Cortex of kidney (tissue), 1 donor: Measurements from ENCODE around the gene IQCF2.
"Not testable (repeated sequence)": the region's sequence is repeated elsewhere in the genome, so short reads cannot be mapped to it uniquely, and the experiment has no call there.

Experiments
- DNase-seq: peaks from one replicate; lab custom pipeline; 2025; lab: John Stamatoyannopoulos, UW

Gene IQCF2

DNA sequence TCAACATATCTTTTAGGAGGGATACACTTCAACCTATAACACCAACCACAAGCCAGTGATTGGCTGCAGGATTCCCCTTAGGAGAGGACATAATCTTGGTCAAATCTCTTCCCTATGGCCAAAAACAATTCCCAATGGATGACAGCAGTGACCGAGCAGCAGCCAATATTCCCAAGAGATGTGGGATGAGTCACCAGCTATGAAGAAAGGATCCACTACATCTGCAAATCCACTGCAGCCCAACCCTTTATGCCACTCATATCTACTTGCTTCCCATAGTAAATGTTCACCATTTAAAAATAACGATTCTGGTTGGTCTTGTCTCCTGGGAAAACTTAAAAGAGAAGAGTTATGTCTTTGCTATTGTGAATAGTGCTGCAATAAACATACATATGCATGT is 18.5 kb downstream of the IQCF2 start:
- DNase-seq = no peak

DNA sequence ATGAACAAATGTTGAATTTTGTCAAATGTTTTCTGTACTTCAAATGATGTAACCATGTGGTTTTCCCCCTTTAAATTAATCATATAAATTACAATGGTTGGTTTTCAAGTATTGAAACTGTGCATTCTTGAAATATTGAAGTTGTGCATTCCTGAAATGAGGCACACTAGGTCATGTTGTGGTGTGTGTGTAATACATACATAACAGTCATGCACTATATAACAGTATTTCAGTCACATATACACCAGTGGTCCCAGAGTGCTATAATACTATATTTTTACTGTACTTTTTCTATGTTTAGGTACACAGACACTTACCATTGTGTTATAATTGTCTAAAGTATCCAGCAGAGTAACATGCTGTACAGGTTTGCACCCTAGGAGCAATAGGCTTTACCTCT is 25.0 kb downstream of the IQCF2 start:
- no peak for DNase-seq

DNA sequence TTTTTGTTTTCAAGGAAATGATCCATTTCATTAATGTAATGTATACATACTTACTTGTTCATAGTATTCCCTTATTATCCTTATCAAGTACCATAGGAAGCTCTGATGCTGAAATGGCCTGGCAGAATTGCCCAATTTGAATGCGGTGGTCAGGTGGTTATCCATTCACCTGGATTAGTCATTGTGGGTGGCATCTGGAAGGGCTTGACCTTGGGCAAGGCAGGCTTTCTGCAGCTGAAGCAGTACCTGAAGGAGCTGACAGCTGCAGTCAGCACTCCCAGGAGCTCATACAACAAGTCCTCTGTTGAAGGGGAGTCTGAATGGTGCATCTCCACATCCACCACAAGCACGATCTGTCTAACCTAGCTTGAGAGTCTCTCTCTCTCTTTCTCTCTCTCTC is 26.2 kb downstream of the IQCF2 start:
- DNase-seq = no peak

DNA sequence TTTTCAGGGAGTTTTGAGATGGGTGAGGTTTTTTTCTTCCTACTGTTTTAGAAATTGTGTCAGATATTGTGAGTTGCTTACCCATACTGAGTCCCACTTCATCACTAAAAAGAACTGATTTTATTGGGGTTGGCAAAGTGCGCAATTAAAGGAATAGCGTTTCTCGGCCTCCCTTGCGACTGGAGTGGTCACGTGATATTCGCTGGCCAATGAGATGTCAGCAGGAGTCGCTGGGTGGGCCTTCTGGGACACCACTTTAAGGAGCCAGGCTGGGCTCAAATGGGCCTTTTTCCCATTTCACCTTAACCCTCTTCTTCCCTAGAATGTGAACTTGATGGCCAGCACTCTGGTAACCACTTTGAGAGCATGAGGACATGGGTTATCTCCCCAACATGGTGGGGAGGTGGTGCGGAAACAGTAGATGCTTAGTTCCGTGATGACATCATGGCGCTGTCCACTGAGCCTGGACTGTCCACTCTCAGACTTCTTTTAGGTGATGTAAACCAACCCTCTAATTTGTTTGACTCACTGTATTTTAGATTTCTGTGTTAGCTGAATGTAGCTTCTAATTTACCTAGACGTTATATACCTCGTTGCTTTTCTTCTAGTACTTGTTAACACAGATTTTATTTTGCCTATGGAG is 27.2 kb downstream of the IQCF2 start:
- no peak for DNase-seq

DNA sequence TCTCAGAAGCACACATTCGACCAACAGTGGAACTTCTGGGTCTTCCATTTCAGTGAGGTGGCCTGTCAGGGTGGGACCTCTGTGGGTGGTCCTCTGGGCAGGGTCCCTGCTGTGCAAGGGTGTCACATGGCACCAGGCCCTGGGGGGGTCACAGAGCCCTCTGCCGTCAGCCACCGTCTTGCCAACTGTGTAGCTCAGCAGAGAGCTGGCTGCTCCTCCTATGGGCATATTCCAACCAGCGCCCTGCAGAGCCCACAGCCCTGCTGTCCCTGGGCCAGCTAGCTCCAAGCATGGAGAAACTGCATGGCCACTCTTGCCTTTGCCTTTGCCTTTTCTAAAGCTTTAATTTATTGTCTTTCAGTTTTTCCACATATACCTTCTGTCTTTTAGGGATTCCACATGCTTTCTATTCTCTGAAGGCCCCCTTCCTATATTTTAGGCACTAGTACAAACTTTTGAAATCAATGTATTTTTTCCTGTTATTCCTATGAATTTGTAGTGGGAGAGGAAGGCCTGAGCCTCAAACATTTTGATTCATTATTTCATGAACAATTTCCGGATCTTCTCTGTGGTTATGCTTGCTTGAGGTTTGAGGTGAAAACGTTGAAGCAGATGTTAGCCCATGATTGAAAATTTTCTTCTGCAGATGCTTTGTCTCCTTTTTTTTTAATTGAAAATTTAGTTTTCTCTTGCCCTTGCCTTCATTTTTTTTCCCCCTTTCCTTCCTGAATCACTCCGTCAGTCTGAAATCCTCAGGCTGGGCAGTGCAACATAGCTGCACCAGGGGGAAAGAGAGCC is 30.0 kb downstream of the IQCF2 start:
- DNase-seq = no peak

DNA sequence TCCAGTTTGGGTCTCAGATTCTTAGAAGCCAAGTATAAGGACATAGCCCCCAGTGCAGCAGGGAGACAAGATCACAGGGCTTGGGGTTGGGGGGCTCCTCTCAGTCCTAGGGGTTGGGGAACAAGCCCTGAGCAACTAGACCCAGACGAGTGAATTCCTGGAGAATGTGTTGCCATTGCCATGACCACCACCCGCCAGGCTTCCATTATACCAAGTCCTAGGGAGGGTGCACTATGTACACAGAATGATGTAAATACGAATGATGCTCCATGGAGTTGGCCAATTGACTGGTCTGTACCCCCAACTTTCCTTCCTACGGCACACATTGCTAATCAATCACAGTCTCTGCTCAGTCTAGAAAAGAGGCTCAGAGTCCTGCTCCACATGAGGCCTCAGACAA is 33.0 kb downstream of the IQCF2 start:
- DNase-seq = no peak

DNA sequence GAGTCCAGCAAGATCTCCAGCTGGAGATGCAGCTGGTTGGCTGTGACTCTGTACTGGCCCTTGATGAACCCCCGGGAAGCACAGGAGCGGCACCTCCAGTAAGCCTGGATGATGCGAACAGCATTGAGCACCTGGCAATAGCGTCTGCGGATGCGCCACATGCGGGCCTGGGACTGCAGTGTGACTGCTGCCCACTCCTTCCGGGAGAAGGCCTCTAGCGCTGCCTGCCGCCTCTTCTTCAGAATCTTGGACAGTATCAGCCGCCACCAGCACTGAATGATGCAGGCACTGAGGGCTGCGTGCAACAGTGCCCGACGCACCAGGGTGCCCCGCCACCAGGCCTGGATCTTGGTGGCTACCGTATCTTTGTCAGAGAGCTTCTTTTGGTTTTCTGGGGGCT is 33.5 kb downstream of the IQCF2 start:
- no peak for DNase-seq

DNA sequence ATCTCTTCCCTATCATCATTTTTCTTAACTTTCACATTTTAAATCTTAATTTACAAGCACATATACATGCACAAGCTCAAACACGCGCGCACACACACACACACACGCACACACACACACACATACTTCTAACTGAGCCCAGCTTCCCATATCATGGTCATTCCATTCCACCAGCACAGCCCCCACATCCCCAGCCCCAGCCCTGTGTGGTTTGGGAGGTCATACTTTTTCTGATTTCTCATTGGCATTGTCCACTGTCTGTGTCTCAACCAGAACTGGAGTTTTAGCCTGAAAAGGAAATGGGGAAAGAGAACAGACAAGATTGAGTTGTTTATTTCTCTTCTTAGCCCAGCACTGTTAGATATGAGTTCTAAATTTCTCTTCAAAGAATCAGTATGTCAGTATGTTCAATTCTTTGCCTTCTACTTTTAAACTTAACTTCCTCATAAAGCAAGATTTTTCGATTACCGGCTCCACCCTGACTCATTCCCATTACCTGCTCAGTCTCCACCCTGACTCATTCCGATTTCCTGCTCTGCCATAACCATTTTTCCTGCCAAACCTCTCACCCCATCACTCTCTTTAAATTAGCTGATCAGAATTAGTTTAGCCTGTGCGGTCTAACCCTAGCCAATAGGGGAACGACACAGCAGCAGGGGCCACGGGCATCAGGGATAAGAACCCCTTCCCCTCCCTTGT is 35.3 kb downstream of the IQCF2 start:
- DNase-seq = no peak

DNA sequence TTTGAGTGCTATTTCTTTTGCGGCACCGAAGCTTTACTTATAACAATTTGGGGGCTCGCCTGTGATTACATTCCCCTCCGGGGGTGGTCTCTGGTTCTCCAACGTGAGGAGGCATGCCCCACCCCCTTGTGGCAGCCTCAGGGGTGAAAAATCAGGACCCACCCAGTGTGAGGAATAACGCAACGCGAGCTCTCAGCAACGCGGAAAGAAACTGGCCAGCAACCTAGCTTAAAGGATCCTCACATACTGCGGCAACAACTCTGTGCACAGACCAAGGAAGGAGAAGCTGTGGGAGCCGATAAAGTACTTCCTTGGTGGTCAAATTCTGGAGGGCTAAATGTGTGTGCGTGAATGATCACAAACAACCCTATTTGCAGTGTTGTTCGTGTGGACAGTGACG is 36.0 kb downstream of the IQCF2 start:
- DNase-seq = no peak

DNA sequence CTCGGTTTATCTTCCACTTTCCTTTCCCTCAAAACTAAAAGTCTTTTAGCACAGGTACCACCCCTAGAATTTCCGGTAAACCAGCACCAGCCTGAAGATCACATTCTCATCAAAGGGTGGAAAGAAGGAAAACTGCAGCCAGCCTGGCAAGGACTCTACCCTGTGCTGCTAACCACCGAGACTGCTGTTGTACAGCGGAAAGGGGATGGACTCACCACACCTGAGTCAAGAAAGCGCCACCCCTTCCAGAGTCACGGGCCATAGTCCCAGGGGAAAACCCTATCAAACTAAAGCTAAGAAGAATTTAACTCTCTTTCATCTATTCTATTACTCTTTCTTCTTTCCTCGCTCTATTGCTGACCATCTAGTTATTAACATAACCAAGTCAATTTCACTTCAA is 38.6 kb downstream of the IQCF2 start:
- not testable (repeated sequence) for DNase-seq

DNA sequence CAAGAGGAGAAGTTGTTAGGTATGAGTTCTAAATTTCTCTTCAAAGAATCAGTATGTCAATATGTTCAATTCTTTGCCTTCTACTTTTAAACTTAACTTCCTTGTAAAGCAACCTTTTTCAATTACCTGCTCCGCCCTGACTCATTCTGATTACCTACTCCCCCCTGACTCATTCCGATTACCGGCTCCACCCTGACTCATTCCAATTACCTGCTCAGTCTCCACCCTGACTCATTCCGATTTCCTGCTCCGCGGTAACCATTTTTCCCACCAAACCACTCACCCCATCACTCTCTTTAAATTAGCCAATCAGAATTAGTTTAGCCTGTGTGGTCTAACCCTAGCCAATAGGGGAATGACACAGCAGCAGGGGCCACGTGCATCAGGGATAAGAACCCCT is 40.9 kb downstream of the IQCF2 start:
- DNase-seq = not testable (repeated sequence)

DNA sequence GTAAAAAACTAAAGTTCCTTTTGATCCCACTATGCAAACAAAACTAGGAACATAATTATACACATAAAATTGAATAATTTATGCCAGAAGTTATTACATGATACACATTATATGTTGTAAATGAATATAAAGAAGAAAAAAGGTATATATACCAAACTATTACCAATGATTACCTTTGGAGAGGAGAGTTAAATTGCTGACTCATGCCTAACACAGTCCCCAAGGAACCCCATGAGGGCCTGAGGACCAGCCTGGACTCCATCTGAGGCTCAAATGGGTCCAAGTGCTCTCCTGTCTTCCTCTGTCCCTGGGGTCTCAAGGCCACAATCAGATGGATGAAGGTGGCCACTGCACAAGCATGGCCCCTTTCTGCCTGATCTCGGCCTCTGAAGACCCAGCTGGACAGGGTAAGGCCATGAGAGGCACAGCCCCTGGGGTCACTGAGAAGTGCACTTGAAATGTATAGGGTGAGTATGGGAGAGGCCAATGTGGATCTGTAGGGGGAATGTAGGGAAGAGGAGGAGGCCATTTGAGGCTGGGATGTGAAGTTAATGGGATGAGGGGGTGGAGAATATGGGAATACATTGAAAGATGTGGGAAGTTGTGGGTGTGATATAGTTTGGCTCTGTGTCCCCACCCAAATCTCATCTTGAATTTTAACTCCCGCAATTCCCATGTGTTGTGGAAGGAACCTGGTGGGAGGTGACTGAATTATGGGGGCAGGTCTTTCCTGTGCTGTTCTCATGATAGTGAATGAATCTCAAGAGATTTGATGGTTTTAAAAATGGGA is 42.8 kb downstream of the IQCF2 start:
- no peak for DNase-seq

DNA sequence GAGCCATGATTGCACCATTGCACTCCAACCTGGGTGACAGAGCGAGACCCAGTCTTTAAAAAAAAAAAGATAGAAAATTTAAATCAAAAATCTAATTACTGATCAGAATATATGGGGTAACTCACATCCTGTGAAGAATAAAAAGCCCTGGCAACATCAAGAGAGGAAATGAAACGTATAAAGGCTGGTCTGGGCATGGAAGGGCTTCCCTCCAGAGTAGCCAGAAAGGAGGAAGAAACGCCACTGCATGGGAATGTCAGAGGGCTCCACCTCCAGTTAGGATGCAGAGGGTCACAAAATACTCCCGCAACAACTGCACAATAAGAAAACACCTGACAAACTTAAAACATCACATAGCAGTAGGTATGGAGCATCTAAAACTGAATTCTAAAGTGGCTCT is 46.6 kb downstream of the IQCF2 start:
- no peak for DNase-seq
